HFFc6 (cell line): ENCODE data around the gene RBKS. TPM values are rescaled to one million over a fixed set of nuclear protein-coding genes. Genes with fewer than 3 reads are reported as not detected.
A peak's percentile ranks its signal among the peaks of the same experiment; 100 is the strongest.

ENCODE experiments used
- DNase-seq: peaks from one replicate; pipeline ENCODE4 v3.0.0-alpha.2; 2018
- H3K27ac Mint-ChIP-seq: 2 replicates; pipeline ENCODE4 v1.8.0; 2020; ENCODE audit warnings: mild to moderate bottlenecking, mixed read lengths
- H3K27me3 Mint-ChIP-seq: 2 replicates; pipeline ENCODE4 v1.8.0; 2021; ENCODE audit warnings: mild to moderate bottlenecking, moderate library complexity, mixed read lengths; ENCODE audit not compliant: insufficient read depth
- H3K36me3 Mint-ChIP-seq: 2 replicates; pipeline ENCODE4 v1.8.0; 2021; ENCODE audit warnings: low read depth, mixed read lengths
- H3K4me1 Mint-ChIP-seq: 2 replicates; pipeline ENCODE4 v1.8.0; 2020; ENCODE audit warnings: low read depth, mixed read lengths
- H3K4me3 Mint-ChIP-seq: 2 replicates; pipeline ENCODE4 v1.8.0; 2020; ENCODE audit warnings: mild to moderate bottlenecking, moderate library complexity, mixed read lengths
- H3K9me3 Mint-ChIP-seq: 2 replicates; pipeline ENCODE4 v1.8.0; 2020; ENCODE audit warnings: mild to moderate bottlenecking, mixed read lengths
- total RNA-seq, 6 experiments: library from RNA; stranded (reverse); fragmentation: NEBNext Ultra II Directional; extraction: Animal tissue kit (Norgen Biotek cat#: 25700); gene quantifications; 2 replicates in 1 of 6; 3 replicates in 5 of 6; pipeline ENCODE4 v1.2.3, GENCODE V29; 2021
- TF ChIP-seq, protein P1 (sequence below): fragments of 200-600 bp; sonication (generic); IDR thresholded peaks from 2 replicates; pipeline ENCODE4 v1.5.0; 2021; ENCODE audit warnings: antibody characterized with exemption, mild to moderate bottlenecking

The RBKS gene
- total RNA-seq, 6 experiments from 2014 or later = 1.8 to 3.1 (median 2.7) TPM

- Mint-ChIP-seq H3K4me1 (peaks cover 52% of the 10 kb centered on the region), H3K4me3 (no peak overlapping the region), H3K9me3 (peaks cover 7% of the 10 kb centered on the region; the same call in 1 of the 2 replicates), H3K27ac (no peak overlapping the region), H3K36me3 (peaks cover 9% of the 10 kb centered on the region; the same call in 1 of the 2 replicates), H3K27me3 (peaks cover 1% of the 10 kb centered on the region)
- no peak for DNase-seq
- TF ChIP-seq, protein P1, sequence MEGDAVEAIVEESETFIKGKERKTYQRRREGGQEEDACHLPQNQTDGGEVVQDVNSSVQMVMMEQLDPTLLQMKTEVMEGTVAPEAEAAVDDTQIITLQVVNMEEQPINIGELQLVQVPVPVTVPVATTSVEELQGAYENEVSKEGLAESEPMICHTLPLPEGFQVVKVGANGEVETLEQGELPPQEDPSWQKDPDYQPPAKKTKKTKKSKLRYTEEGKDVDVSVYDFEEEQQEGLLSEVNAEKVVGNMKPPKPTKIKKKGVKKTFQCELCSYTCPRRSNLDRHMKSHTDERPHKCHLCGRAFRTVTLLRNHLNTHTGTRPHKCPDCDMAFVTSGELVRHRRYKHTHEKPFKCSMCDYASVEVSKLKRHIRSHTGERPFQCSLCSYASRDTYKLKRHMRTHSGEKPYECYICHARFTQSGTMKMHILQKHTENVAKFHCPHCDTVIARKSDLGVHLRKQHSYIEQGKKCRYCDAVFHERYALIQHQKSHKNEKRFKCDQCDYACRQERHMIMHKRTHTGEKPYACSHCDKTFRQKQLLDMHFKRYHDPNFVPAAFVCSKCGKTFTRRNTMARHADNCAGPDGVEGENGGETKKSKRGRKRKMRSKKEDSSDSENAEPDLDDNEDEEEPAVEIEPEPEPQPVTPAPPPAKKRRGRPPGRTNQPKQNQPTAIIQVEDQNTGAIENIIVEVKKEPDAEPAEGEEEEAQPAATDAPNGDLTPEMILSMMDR = no peak
Observed at GRCh38 chr2:27863146-27863545, 27.0 kb downstream of the RBKS start.

- TF ChIP-seq, protein P1 = no peak
- Mint-ChIP-seq H3K27ac (peak overlapping the region; percentile 71), H3K36me3 (peaks cover 16% of the 10 kb centered on the region), H3K9me3 (peaks cover 16% of the 10 kb centered on the region), H3K4me3 (peak overlapping the region; percentile 19; the same call in 1 of the 2 replicates), H3K27me3 (no peaks in the 10 kb centered on the region; the same call in 1 of the 2 replicates), H3K4me1 (peaks cover 66% of the 10 kb centered on the region)
- peak; percentile 76 for DNase-seq
Observed at GRCh38 chr2:27860111-27860510, 30.1 kb downstream of the RBKS start.

DNA sequence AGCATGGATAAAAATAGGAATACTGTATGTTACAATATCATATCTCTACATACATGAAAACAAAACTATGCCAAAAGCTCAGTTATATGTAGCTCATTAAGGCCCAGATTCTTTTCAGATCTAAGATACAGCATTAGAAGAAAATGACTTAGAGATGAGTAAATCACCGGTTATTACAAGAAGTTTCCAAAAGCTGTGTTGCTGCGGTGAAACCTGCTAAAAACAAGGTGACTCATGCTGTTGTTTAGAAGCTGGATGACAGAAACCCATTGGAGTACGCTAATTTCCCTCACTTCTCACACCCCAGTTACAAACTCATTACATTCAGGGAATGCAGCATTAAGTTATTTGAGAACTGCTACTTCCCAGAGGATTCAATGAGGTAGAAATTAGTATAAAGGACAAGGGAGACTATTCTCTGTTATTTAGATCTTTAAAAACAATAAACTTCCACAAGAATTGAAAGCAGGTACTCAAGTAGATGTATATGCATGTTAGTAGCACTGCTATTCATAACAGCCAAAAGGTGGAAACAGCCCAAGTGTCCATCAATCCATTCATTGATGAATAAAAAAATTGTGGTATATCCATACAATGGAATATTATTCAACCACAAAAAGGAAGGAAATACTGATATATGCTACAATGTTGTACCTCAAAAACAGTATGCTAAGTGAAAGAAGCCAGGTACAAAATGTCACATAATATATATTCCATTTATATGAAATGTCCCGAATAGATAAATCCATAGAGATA is 32.6 kb downstream of the RBKS start:
- Mint-ChIP-seq H3K4me1 (peaks cover 63% of the 10 kb centered on the region), H3K4me3 (no peak overlapping the region; the same call in 1 of the 2 replicates), H3K36me3 (peaks cover 16% of the 10 kb centered on the region), H3K27ac (peak overlapping the region; percentile 74), H3K27me3 (no peaks in the 10 kb centered on the region; the same call in 1 of the 2 replicates), H3K9me3 (peaks cover 16% of the 10 kb centered on the region)
- DNase-seq = peak; percentile 77
- TF ChIP-seq, protein P1 = no peak

DNA sequence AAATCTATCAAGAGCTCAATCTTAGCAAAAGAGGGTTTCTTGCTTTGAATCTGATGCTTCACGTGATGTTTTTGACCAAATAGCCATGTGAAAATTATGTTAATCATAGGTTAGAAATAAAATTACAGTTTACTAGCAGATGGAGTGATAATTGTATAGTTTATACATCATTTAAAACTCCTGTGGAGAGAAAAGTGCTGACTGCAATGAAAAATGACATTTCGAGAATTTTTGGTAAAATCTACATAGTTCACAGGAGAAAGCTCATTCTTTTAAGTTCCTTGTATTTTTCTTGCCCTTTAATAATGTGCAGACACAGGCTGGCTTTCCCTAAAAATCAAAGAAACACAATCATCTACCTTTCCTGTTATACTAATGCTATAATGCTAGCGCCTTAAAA is 33.2 kb downstream of the RBKS start:
- no peaks in the 10 kb centered on the region; the same call in 1 of the 2 replicates for H3K27me3 Mint-ChIP-seq
- H3K9me3 Mint-ChIP-seq = peaks cover 16% of the 10 kb centered on the region
- no peak for DNase-seq
- no peak overlapping the region for H3K4me3 Mint-ChIP-seq
- TF ChIP-seq, protein P1 = no peak
- H3K4me1 Mint-ChIP-seq = peaks cover 63% of the 10 kb centered on the region
- peaks cover 16% of the 10 kb centered on the region for H3K36me3 Mint-ChIP-seq
- H3K27ac Mint-ChIP-seq = peak overlapping the region; percentile 74

DNA sequence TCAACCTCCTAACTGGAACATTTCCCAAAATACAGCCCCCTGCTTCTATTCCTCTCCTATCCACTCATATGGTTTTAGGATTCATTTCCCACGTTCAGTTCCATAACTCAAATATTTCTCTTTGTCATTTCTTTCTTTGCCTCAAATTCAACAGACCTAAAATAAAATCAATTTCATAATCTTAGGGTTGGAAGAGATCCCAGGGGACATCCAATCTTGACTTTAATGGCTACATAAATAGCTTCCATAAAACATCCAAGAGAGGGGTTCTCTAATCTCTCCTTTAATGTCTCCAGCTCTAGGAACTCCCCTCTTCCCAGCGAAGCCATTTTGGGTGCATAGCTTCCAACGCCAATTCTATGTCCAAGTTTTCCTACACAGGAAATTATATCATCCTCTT is 33.8 kb downstream of the RBKS start:
- Mint-ChIP-seq H3K4me1 (peaks cover 62% of the 10 kb centered on the region), H3K4me3 (no peak overlapping the region), H3K9me3 (peaks cover 16% of the 10 kb centered on the region), H3K27ac (peak overlapping the region; percentile 42), H3K36me3 (peaks cover 16% of the 10 kb centered on the region), H3K27me3 (no peaks in the 10 kb centered on the region; the same call in 1 of the 2 replicates)
- TF ChIP-seq, protein P1 = no peak
- DNase-seq = no peak
